GM21619 (cell line): ENCODE results near the gene NPIPB12.
"Not testable (repeated sequence)": the region's sequence is repeated elsewhere in the genome, so short reads cannot be mapped to it uniquely, and the experiment has no call there.

Source experiments
- ATAC-seq: cut with Tn5 transposase; IDR thresholded peaks from one replicate; pipeline ENCODE4 v1.9.1; 2021; ENCODE audit not compliant: unreplicated experiment

Gene NPIPB12

DNA sequence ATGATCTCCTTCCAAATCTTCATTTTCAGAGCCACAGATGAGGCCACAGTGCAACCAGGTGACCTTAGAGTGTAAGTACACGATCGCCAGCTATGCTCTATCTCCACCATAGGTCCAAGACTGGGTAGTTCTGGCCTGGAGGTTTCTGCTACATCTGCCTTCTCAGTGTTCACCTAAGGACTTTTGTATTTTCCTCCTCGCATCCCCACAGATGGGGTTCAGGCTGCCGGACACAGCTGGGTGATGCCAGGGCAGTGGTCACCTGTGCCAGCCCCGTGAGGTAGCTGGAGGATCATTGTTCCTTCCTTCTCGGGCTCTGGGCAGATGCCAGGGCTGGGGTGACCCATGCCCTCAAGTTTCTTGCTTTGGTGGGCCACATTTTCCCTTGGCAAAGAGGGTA lies at the start of gene NPIPB12:
TSS of gene NPIPB12 (minus strand) at position 101 of the 400 bp plus-strand sequence.
- not testable (repeated sequence) for ATAC-seq

DNA sequence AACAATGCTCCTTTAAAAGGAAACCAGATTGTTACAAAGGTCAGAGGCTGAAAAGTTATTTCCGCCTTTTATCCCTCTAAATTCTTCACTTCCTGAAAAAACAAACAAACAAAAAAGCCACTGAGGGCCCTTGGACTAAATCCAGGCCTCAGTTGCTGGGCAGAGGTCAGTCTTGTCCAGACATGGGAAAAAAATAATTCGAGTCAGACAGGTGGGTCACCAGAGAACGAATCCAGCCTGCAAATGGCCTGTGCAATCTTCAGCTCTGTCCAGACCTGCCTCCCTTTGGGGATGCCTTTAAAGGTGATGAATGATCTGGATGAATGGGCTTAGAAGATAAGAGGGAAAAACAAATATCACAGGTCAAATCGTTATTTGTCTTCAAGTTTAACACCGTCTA lies 15.3 kb upstream of the NPIPB12 start:
- not testable (repeated sequence) for ATAC-seq

DNA sequence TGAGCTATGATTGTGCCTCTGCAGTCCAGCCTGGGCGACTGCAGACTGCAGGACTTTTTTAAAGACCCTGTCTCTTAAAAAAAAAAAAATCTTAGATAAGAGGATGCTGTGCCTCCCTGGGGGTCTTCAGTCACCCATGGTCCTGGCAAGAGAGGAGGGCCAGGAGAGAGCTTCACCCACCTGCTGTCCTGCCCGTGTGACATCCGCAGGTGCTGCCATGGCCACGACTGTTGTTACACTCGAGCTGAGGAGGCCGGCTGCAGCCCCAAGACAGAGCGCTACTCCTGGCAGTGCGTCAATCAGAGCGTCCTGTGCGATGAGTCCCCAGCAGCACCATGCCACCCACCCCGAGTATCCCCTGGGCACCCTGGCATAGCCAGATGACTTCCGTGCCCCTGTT lies 23.9 kb downstream of the NPIPB12 start:
- not testable (repeated sequence) for ATAC-seq

DNA sequence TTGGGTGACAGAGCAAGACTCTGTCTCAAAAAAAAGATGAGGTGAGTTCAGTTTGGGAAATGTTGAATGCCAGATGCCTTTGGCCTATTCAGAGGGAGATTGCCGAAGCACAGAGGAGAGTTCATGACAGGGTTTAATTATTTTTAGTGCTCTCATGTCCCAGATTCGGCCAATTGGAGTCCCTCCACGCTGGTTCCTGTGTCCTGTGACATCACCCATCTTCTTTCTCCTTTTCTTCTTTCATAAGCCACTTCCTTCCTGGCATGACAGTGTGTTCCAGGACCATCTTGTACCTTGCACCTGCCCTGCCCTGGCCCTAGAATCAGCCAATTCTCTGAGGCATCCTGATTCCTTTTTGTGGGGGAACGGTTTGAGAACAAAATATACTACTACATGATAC lies 34.1 kb downstream of the NPIPB12 start:
- not testable (repeated sequence) for ATAC-seq

DNA sequence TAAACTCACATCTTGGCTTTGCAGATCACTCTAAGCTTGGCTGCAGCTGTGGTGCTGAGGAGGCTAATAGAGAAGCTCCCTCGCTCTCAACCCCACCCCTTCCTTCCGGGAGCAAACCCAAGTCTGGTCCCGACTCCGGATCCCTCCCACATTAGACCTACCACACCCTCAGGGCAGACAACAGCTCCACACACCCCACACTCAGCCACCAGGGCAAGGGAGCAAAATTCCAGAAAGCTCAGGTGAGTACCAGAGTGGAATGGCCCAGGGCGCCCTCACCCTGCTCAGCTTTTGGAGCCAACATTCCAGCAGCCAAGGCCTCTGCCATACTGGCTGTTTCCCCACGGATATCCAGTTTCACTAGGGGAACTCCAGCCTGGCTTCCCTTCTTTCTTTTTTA lies 36.5 kb downstream of the NPIPB12 start:
- not testable (repeated sequence) for ATAC-seq

DNA sequence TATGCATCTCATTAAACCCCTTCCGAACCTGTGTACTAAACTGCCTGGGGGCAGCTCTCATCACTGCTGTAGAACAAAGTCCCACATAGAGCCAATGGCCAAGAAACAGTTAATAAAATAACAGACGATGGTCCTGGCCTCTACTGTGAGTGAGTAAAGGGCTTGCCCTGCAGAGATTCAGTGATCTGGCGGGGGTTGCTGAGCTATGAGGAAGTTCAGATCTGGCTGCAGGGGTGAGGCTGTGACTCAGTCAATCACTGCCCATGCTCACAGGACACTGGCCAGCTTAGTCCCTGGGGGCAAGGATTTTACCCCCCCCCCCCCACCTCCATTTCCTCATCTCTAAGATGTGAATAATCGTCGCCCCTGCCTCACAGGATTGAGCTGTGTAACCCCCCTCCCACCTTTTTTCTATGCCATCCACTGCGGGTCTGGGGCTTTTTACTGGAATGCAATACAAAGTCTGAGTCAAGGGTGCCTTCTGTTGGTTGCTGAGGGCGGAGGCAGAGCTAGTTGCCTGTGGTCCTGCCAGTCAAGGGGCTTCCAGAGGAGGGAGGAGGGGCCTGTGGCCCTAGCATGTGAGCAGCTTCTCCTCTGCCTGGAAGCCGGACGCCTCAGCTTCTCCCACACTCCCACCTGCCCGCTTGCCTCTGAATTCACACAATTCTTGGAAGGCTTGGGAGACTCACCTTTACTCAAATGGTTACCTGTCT lies 38.4 kb downstream of the NPIPB12 start:
- ATAC-seq = not testable (repeated sequence)

DNA sequence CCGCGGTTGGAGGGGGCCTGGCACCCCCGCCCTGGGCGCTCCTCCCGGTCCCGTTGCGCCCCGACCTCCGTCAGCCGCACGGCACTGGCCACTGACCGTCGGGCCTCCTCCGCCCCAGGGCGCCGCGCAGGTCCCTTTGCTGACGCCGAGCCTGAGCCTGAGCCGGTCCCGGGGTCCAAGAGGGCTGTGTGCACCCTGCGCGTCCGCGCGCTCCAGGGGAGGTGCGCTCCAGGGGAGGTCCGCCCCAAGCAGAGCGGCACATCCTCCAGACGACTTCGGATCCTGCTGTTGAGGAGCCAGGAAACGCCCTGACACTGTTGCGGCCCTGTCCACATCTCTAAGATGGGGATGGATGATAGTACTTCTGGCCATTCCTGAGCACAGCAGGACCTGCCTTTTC lies 39.3 kb downstream of the NPIPB12 start:
- not testable (repeated sequence) for ATAC-seq

DNA sequence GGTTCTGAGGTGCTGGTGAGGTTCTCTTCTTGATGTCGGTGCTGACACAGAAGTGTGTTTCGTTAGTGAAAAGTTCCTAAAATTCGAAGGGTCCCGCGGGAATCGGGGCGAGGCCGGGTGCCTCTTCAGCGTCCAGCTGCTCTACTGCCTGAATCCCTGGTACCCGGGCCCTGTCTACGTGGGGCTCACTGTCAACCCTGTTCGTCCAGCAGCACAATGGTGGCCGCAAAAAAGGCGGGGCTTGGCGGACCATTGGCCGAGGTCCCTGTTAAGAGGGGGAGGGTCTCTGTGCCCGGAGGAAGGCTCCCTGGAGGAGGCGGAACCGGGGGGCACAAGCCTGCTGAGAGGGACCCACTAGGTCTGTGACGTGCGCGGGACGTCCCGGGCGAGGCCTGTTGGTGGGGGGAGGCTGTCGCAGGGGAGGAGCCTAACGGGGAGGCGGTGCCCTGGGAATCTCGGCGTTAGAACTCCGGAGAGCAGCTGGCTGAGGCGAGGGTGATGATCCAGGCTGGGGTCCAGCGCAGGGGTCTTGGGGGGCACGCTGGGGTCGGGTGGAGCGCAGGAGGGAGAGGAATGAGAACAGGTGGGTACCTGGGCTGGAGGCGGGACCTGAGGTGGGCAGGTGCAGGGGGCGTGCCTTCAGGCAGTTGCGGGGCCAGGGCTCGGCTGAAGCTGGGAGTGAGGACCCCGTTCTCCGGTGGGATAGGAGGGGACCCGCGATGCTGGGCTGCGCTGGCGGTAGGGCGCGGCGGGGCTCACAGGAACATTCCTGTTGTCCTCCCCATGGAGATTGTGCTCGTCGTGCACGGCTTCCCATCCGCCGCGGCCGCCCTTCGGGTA lies 40.0 kb downstream of the NPIPB12 start:
- not testable (repeated sequence) for ATAC-seq

DNA sequence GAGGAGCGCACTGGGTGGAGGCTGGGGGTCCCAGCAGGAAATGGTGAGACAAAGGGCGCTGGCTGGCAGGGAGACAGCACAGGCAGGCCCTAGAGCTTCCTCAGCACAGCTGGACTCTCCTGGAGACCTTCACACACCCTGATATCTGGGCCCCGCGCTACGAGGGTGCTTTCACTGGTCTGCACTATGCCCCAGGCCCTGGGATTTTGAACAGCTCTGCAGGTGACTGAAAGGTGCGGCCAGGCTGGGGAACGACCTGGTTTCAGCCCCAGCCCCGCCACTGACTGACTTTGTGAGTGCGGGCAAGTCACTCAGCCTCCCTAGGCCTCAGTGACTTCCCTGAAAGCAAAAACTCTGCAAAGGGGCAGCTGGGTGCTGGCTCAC lies 45.6 kb downstream of the NPIPB12 start:
- ATAC-seq = not testable (repeated sequence)

DNA sequence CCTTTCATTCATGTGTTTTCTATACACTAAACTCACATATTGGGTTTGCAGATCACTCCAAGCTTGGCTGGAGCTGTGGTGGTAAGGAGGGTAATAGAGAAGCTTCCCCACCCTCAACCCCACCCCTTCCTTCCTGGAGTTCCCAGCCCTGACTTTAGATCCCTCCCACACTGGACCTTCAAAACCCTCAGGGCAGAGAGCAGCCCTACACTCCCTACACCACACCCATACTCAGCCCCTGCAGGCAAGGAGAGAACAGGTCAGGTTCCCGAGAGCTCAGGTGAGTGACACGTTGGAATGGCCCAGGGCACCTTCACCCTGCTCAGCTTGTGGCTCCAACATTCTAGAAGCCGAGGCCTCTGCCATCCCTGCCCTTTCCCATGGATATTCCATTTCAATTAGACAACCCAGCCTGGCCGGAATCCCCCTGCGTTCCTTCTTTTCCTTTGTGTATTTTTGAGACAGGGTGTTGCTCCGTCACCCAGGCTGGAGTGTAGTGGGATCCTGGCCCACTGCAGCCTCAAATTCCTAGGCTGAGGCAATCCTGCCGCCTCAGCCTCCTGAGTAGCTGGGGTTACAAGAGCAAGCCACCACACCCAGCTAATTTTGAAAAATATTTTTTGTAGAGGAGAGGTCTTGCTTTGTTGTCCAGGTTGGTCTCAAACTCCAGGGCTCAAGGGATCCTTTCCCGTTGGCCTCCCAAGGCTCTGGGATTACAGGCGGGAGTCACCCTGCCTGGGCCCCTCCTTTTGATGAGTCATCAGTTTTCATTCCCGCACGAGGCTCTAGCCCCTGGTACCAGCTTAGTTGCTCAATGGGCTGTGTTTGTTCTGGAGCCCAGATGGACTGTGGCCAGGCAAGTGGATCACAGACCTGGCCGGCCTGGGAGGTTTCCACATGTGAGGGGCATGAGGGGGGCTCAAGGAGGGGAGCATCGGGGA lies 46.2 kb downstream of the NPIPB12 start, which contains the start of gene SULT1A4:
TSS of gene SULT1A4 (plus strand) at position 208 of the 941 bp plus-strand sequence. CDS start 1,473 bp downstream, outside the sequence.
- ATAC-seq = not testable (repeated sequence)

DNA sequence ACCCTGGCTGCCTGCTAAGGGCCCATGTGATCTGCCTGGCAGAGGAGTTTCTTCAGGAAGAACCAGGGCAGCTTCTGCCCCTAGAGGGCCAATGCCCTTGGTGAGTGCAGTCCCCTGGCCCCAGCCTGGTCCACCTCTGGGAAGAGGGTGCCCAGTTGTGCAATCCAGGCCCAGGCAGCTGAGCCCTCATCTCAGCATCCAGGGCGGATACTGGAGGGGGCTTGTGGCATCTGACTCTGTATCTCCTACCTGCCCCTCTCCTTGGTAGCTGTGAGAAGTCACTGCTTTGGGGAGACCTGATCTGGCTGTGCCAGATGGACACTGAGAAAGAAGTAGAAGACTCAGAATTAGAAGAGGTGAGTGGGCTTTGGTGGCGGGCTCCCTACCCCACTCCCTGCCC lies 48.5 kb downstream of the NPIPB12 start:
- ATAC-seq = not testable (repeated sequence)

DNA sequence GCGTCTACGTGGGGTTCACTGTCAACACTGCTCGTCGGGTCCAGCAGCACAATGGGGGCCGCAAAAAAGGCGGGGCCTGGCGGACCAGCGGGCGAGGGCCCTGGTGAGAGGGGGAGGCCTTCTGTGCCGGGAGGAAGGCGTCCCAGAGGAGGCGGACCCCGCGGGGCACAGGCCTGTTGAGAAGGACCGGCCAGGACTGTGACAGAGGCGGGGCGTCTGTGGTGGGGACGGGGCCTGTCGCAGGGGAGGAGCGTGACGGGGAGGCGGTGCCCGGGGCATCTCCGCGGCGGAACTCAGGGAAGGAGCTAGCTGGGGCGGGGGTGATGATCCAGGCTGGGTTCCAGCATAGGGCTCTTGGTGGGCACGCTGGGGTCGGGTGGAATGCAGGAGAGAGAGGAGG lies 51.4 kb downstream of the NPIPB12 start:
- ATAC-seq = peak; percentile 57

DNA sequence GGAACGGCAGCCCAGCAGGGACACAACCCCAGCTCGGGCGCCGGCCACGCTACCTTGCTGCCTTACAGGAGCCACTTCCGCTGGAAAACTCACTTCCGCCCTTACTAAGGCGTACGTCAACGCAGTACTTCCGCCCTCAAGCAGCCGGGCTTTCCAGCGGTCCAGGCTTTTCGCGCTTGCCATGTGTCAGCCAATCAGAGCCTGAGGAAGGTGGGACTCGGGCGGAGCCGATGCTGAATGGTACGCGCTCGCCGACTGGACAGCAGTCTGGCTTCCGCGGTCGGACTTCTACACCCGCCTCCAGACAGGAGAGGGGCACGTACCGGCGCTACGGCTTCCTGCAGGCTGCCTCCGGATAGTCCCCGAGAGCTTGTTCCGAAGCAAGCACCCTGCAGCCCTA lies 51.9 kb downstream of the NPIPB12 start, which contains the start of the genes BOLA2 and SLX1B:
TSS of gene BOLA2 (minus strand) at position 83 of the 400 bp plus-strand sequence. CDS start 98 bp downstream, outside the sequence.
TSS of gene SLX1B (plus strand) at position 265 of the 400 bp plus-strand sequence.
- peak; percentile 81 for ATAC-seq

DNA sequence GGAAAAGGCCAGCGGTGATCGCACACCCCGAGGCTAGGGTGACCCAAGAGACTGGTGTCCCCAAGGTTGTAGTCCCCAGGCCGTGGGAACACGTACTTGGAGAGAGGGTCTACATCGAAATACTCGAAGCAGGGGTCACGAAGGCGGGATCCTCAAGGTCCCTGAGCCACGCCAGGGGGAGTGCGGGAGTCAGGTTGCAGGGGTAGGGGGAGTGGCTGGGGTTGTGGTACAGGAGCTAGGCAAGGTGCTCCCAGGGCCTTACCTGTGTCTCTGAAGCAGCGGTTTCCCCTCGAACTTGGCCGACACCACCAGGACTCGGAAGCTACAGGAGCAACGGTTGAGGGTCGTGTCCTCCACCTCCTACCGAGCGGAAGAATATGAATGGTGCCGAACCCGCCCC lies 52.5 kb downstream of the NPIPB12 start:
- ATAC-seq = peak; percentile 11
